H1 (cell line): ENCODE results near the gene ZNF446.

Experiments
- ASH2L ChIP-seq: fragments of 200-600, 300-600 bp; sonication (generic); IDR thresholded peaks from one replicate; pipeline ENCODE4 v1.7.1; 2017; ENCODE audit warnings: low read length
- BCL11A ChIP-seq, 2 experiments: IDR thresholded peaks; one replicate each; pipeline ENCODE4 v1.6.1; 2011; ENCODE audit warnings: low read depth in 2 of 2, low read length in 2 of 2, mild to moderate bottlenecking in 2 of 2
- CEBPB ChIP-seq: IDR thresholded peaks from 2 replicates; pipeline ENCODE4 v1.6.1; 2012; ENCODE audit warnings: low read depth, low read length
- CTCF ChIP-seq, 3 experiments: IDR thresholded peaks; 1 replicate in 2 of 3; 2 replicates in 1 of 3; pipeline versions ENCODE4 v1.5.1 to v1.6.1; 2011; ENCODE audit warnings: low read length in 3 of 3, mild to moderate bottlenecking in 3 of 3, inconsistent platforms in 2 of 3, low read depth in 1 of 3, moderate library complexity in 1 of 3; ENCODE audit not compliant: insufficient read depth in 1 of 3; ENCODE audit errors: control extremely low read depth in 1 of 3
- PHF8 ChIP-seq: fragments of 200-600 bp; sonication (generic); conservative IDR thresholded peaks from 2 replicates; pipeline ENCODE4 v1.7.1; 2012; ENCODE audit warnings: low read depth, mild to moderate bottlenecking, inconsistent platforms, low read length, moderate library complexity
- RFX5 ChIP-seq: IDR thresholded peaks from 2 replicates; pipeline ENCODE4 v1.6.1; 2011; ENCODE audit warnings: low read depth, low read length, improper control_type of control experiment, borderline replicate concordance
- SIN3A ChIP-seq, 2 experiments: IDR thresholded peaks in 1 of 2; conservative IDR thresholded peaks in 1 of 2; 2 replicates each; pipeline ENCODE4 v1.6.1; 2011 to 2012; ENCODE audit warnings: low read length in 2 of 2, improper control_type of control experiment in 1 of 2, low read depth in 1 of 2, mild to moderate bottlenecking in 1 of 2
- SP1 ChIP-seq: IDR thresholded peaks from 2 replicates; pipeline ENCODE4 v1.6.1; 2011; ENCODE audit warnings: low read depth, low read length
- TBP ChIP-seq: IDR thresholded peaks from 2 replicates; pipeline ENCODE4 v1.6.1; 2011; ENCODE audit warnings: low read depth, low read length, improper control_type of control experiment

- TF ChIP-seq CTCF (IDR thresholded peaks at IDR 0.05; ENCODE audit: control extremely low read depth in 1 of 3, insufficient read depth in 1 of 3, low read depth in 1 of 3, low read length in 3 of 3) (no peak), BCL11A (IDR thresholded peaks at IDR 0.05; ENCODE audit: low read depth in 2 of 2, low read length in 2 of 2) (no peak), PHF8 (no peak), CEBPB (no peak), SIN3A (conservative IDR thresholded peaks at IDR 0.05 in 1 of 2, IDR thresholded peaks at IDR 0.05 in 1 of 2; ENCODE audit: low read depth in 1 of 2, low read length in 2 of 2) (no peak), SP1 (no peak), RFX5 (no peak), ASH2L (no peak), TBP (no peak)
Observed at GRCh38 chr19:58498316-58499020, 22.3 kb downstream of the ZNF446 start.
